EL (cell line): ENCODE results near the gene LGSN.
A peak's percentile ranks its signal among the peaks of the same experiment; 100 is the strongest.
"Not testable (repeated sequence)": the region's sequence is repeated elsewhere in the genome, so short reads cannot be mapped to it uniquely, and the experiment has no call there.

Source experiments
- DNase-seq: peaks from one replicate; pipeline ENCODE4 v3.0.0-alpha.2; 2016

Gene LGSN

DNA sequence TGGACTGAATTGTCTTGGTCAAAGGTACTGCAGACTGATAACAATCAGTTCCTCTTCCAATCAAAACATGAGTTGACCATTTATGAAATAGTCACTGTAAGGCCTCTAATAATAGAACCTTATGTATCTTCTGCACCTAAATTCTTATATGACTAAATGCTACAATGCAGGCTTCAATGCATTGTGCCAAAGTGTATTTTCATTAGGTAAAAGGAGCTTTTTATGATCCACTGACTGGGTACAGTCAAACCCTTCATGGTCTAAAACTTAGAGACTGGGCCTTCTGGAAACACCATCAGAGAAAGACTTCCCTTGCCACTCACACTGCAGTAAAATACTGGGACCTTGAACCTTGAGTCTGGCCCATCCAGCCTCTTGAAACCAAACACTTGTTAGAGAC is 16.3 kb downstream of the LGSN start:
- no peak for DNase-seq

DNA sequence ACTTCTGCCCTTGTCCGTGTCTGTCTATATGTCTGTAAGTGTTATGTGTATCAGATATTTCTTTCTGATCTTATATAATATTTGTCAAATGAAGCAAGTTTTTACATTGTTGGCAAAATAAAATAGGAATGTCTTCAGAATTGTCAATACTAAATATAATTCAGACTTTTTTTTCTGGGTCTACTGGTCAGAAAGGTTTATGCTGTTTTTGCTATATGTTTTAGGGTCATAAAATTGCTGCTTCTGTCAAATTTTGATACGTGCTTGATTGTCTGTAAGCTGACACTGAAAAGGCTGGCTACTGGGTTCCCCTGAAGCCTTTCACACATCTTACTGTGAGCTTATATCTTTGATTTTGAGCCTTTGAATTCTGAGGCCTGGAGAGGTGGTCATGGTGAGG is 20.1 kb downstream of the LGSN start:
- DNase-seq = no peak

DNA sequence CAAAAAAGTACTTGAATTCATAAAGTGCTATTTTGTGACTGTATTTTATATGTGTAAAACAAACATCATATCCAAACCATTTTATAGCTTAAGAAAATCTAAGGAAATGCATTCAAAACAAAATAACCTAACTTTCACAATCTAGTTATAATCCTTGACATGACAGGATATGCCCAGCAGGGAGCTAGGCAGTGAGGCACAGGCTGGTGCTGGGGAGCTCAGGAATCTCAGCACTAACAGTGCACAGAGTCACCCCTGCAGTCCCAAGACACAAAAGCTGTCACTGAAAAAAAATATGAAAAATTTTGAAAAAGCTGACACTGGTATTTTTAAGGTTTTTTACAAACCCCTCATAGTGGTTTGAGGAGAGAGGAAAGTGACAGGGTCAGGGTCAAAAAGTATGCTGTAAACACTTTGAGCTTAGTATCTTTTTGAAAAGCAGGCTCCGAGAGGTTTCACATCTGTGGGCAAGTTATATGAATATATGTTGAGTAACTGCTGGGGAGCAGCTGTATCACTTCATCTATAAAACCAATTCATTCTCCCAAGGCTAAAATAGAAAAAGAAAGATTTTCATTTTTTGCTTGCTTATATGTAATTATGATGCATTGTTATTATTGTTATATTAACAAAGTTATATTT is 24.1 kb downstream of the LGSN start:
- no peak for DNase-seq

DNA sequence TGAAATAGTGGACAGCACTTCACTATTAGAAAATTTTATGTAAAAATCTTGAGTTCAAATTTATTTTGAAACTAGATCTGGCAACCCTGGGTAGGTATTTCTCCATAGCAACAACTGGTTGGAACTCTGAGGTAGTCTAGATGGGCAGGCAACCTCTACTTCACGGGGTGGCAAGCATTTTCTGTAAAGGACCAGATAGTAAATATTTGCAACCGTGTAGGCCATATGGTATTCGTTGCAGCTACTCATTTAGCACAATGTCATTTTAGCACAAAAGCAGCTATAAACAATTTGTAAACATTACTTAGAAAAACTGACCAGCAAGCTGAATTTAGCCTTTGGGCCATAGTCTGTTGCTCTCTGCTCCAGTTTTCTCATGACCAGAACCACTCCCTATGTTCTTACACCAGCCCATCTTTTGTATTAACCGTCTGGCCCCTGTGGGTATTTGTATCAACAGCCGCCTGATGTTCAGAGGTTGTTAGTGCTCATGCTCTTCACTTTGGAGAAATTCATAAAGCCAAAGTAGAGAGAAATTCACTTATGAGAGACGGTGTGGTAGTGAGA is 29.2 kb downstream of the LGSN start:
- no peak for DNase-seq

DNA sequence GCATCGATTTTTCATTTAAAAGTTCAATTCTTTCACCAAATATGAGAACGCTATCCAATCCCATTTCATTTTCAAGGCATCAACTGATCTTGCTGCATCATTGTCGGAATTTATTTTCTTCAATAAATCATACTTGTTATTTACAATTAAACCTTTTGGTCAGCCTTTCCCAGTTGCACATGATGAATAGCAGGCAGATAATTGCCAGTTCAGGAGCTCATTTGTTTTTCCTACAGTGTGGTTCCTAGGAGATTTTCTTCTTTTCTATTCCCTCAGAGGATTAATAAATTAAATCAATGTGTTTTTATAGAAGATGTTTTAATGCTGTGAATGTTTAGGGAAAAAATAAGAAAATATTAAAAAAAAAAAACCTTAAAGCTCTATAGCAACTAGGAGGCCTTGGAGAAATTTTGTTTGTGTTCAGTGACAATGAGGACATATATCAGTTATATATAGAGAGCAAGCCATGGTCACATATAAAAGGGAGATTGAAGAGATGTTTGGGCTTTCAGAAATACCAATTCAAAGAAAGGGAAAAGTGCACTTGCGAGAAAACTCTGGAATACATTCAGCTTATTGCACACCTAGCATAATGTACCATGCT is 30.4 kb downstream of the LGSN start:
- DNase-seq = no peak

DNA sequence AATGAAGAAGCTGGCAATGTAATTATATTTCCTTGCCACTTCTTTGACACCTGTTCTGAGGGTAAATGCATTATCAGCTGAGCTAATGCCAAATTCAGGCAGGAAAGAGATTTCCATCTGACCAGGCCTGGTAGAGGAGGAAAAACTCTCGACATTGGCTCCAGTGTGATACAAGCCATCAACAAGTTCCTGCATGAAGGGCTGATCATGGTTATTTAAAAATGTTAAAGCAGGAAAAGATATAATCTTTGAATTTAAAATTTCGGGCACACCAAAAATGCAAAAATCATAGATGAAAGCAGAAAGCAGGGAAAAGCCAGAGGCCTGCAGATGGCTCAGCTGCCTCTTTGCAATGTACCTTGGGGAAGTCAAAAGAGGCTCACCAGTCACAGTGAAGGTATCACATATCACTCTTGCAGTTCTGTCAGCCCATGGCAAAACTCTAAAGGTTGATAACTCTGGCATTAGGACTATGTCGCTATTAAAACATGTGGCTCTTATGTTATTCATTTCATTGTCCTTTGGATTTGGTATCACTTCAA is 39.1 kb downstream of the LGSN start:
- DNase-seq = no peak

DNA sequence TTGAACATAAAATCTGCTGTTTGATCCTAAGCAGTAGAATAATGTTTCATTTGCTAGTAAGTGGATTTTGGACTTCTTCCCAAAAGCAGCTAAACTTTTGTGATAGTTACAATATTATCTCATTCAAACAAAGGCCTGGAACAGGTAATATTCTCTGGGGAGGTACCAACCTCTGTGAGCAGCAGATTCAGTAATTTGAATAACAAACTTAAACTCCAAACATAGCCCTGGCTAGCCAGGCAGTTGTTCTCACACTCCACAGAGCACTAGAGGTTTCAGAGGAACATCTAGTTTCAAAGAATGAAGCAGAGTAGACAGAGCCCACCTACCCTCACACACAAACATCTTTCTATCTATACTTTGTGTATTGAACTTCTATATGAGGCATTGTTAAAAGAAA is 40.9 kb downstream of the LGSN start:
- DNase-seq = no peak

DNA sequence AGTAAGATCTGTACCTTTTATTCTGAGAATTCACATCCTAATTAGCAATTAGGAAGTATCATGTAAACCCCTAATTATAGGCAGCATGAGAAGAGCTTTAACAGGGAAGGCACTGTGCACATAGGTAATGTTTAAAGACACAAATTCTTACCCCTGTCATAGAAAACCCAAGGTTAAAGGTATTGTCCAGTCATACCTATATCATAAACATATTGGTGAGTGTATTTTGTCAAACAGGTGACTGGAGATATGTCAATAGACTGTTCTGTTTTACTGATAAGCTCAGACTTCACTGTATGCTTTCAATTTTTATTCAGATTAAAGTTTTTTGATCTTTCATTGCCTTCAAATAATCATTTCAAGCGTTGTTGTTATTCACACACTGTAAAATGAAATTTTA is 43.8 kb downstream of the LGSN start:
- DNase-seq = no peak

DNA sequence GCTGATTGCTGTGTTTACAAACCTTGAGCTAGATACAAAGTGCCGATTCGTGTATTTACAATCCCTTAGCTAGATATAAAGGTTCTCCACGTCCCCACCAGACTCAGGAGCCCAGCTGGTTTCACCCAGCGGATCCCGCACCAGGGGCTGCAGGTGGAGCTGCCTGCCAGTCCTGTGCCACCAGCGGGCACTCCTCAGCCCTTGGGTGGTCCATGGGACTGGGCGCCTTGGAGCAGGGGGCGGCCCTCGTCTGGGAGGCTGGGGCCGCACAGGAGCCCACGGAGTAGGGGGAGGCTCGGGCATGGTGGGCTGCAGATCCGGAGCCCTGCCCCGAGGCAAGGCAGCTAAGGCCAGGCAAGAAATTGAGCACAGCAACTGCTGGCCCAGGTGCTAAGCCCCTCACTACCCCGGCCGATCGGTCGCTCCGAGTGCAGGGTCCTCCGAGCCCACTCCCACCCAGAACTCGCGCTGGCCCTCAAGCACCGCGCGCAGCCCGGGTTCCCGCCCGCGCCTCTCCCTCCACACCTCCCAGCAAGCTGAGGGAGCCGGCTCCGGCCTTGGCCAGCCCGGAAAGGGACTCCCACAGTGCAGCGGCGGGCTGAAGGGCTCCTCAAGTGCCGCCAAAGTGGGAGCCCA is 44.9 kb downstream of the LGSN start:
- DNase-seq = not testable (repeated sequence)

DNA sequence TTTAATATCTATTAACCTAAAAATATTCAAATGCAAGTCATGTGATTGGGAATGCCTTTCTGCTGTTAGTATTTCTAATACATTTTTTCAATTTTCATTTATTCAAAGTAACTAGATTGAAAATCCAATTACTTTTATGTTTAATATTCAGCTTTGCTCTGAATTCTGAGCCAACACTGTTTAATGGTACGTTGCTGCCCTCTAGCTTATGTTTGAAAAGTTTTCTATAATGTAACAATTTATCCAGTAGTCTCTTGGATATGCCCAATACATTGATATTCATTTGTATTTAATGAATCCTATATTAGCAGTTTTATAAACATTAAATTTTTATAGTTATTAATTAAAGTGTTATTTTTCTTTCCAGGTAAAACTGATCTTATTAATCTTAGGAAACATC is 47.4 kb downstream of the LGSN start:
- DNase-seq = peak; percentile 10

DNA sequence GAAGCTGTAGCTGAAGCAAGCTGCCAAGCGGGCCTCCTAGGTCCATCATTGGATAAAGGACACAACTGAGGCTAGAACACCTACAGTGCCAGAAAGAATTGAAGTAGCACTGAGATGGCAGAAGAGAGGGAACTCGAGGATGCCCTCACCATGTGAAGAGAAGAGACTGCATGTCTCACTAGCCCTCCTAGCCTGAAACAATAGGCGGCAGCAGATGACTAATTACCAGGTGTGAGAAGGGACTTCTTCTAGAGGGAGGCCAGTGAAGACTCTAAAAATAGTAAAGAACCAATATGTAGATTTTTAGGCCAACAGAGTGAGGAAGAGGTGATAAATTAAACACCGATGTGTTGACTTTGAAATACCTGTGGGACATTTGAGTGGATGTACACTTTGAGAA is 50.3 kb downstream of the LGSN start:
- no peak for DNase-seq

DNA sequence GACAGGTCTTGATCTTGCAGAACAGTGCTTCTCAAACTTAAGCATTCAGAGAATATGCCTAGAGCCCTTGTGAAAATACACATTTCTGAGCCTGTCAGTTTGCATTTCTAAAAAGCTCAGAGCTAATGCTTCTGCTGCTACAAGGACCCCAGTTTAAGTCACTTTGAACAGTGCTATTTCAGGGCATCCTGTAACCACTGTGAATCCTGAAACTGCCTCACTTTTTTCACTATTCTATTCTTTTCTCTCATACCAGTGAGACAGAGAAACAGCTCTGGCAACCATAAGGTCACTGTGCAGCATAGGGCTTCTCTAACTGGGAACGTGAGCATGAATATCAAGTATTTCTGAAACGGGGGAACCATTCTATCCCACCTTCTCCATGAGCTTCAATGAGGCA is 51.2 kb downstream of the LGSN start:
- no peak for DNase-seq

DNA sequence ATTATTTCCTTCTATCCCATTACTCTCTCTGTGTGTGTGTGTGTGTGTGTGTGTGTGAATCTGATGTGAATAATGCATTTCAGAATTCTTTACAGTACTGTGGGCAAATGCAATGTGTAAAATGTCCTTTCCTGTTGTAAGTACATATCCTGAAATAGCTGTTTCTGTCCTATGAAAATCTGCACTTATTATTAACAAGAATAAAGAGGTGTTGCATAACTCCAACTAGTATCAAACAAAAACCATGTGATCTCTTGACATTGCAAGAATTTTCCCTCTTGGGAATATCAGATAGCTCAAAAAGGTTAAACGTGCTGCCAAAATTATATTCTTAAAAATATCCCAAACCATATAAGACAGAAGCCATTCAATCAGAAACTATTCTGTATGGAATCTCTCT is 52.0 kb downstream of the LGSN start:
- DNase-seq = no peak

DNA sequence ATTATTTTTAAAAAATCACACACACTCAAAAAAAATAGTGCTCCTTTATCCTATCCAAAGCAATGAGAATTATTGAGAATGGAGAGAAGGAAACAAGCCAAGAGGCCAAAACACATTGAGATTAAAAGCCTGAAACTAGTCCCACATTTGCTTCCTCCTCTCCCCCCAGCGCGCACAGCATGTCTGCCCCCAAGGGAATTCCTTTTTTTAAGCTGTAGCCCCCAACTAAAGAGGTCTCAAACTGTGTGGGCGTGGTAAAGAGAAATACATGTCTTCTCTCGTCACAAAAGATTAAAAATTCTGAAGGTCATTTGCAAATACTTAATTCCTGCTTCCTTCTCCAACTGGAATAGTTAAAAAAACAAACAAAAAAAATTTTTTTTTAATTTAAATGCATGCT is 52.7 kb downstream of the LGSN start:
- no peak for DNase-seq

DNA sequence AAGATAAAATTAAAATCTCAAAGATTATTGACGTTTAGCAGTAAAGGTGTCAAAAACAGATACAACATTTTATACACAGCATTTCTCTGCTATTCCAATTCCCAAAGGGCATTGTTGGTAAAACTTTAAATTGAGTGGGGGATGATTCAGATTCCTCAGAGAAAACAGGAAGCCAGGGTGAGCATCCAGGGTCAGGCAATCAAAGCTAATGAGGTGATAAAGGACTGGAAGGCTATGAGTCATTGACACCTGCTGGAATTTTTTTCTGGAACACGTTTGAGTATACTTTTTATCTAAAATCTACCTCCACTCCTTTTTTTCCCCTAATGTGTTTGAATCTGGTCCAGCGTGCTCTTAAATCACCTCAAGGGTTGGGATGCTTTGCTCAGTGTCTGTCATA is 56.3 kb downstream of the LGSN start:
- no peak for DNase-seq

DNA sequence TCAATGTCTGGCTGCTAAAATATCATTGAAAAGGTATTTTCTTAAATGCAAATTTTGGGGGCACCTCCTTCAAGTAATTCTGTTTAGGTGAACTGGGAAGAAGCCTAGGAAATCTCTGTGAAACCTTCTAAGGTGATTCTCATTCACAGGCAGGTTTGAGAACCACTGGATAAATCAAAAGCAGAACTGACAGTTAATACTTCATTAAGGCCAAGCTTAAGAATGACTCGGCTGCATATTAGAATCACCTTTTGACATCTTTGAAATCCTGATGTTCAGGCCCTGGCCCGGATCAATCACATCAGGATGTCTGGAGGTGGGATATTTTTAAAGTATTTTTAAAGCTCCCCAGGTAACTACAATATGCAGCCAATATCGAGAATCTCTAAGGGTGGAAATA is 58.0 kb downstream of the LGSN start:
- DNase-seq = no peak

DNA sequence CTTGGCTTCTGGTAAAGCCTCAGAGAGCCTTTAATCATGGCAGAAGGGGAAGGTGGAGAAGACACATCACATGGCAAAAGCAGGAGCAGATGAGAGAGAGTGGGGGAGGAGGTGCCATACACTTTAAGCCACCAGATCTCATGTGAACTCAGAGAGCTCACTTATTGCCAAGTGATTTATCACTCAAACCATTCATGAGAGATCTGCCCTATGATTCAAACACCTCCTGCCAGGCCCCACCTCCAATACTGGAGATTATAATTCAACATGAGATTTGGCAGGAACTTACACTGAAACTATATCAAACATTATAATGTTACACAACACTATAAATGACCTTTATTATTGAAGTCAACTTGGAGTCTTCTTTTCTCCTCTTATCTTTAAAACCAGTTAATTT is 60.6 kb downstream of the LGSN start:
- DNase-seq = no peak

DNA sequence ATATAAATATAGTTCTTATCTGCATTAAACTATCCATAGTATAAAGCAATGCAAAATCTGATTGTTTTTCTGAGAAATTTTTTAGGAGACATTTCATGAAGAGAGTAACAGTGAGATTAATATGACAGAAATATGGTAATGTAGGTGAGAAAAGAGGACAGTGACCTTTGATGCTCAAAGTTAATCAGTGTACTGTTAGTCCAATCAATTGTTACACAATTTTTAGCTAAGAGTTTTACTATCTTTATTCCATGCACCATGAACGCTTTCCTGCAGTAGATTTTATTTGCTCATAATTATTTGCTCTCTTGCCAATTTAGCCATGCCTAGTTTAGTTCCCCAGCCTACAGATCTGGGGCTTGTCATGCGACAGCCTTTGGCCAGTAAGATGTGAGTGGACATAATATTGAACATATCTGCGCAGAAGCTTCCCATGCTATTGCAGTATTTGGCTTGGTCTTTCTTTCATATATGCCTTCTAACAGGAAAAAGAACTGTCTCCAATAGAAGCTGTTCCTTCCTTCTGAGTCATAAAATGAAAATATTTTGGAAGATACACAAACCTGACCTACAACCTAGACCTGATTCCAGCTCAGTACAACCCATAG is 69.8 kb downstream of the LGSN start:
- no peak for DNase-seq

DNA sequence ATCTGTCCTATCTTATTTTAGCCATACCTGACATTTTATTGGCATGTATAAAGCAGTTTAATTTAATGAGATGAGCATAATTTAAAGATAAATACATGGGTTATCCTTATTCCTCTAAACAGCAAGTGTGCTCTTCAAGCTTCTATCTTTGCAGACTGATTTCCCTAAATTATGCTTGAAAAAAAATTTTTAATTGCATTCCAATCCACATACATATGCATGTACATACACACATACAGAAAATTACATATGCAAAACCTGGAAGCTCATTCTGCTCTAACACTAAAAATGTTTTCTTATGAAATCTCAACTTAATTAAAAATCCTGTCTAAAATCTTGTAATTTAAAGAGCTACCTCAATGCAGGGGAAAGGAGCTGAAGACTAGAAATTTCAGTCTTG is 73.2 kb downstream of the LGSN start:
- DNase-seq = no peak

DNA sequence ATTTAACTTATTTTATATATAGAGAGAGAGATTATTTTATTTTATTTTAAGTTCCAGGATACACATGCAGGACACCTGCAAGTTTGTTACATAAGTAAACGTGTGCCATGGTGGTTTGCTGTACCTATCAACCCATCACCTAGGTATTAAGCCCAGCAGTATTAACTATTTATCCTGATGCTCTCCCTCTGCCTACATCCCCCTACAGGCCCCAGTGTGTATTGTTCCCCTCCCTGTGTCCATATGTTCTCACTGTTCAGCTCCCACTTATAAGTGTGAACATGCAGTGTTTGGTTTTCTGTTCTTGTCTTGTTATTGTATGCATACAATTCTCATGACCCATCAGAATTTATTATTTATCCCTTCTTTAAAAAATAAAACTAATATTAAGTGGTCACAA is 73.9 kb downstream of the LGSN start:
- DNase-seq = no peak

DNA sequence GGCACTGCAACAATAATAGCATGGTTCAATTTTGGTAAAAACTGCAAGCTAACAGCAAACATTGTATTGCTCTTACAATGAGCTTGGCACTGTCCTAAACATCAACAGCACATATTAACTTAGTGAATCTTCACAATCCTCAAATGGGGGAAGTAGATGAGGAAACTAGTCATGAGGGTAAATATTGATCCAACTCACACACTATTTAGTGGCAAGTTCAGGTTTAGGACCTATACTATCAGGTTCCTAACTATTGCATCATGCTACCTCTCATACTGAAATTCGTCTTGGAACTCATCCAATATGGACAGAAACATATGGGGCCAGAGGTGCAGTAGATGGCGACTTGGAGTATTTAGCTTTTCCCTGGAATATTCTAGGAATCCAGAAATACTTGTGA is 74.4 kb downstream of the LGSN start:
- DNase-seq = no peak

DNA sequence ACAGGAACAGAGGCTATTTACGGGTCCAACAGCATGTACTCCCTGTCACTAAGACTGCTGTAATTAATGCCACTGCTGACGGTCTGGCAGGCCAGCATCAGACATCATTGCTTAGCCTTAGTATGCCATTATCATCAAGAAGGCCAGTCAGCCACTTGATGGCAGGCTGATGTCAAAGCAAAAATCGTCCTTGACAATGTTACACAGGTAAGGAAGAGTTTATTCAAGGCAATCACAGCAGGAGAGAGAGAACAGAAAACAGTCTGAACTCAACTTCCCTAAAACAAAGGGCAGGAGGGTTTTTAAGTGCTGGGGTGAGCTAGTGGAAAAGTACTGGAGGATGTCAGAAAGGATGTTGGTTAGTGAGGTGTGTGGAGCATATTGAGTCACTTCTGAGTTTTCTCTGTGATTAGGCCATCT is 83.4 kb downstream of the LGSN start:
- DNase-seq = no peak

DNA sequence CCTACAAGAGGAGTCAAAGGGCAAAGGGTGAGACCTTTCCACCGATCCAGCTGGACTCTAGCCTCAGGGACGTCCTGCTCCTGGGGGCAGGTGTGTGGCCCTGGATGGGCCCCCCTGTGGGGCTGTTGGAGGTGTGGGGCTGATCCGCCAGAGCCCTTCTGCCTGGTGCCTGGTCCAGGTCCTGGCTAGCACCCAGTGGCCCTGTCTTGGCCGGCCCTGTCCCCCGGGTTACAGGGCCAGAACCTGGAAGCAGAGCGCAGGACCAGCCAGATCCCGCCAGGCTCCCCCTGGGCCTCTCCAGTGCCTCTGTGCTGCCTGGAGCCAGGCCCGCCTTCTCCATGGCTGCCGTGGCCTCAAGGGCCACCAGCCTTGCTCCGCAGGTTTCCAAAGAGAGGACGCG is 89.3 kb downstream of the LGSN start:
- not testable (repeated sequence) for DNase-seq

DNA sequence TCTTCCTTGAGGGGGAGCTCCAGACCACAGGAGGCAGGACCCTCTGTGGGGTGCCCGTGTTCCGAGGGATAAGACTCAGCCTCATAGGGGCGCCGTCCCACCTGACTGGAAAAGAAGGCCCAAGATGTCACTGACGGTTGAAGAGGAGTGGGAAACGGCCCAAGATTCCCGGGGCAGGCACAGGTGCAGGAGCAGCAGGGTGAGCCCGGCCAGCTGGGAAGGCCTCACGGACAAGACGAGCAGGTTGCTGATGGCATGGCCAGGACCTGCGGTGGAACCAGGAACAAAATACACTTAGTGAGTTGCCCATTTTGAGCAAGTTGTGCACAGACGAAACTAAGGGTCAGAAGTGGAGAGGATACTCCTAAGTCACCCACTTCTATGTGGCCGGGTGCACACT is 89.8 kb downstream of the LGSN start:
- DNase-seq = not testable (repeated sequence)
